GM12892 (cell line): Measurements from ENCODE around the gene WDR20.

Source experiments
- POLR2AphosphoS5 ChIP-seq: IDR thresholded peaks from 2 replicates; pipeline ENCODE4 v1.6.1; 2011; ENCODE audit warnings: low read depth, low read length, control low read depth
- TAF1 ChIP-seq: IDR thresholded peaks from 2 replicates; pipeline ENCODE4 v1.6.1; 2011; ENCODE audit warnings: low read depth, mild to moderate bottlenecking, control low read depth, low read length, borderline replicate concordance

DNA sequence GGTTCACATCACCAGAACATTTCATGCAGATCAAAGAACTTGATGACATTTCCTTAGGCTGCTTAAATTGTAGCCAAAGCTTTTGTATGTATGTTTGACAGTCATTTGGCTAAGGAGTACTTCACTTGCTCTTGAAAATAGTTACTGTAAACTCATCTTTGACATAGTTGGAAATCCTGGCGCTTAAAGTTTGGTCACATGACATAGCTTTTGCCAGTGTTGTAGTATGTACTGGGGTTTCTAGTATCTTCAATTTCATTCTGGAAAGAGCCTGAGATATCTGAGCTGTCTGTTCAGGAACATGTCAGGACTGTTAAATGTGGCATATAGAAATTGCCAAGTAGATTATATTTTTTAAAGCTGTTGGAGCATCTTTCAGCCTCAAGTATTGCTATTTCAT, 55.7 kb downstream of the WDR20 start:
- TF ChIP-seq TAF1 = no peak
- TF ChIP-seq POLR2AphosphoS5 = no peak
